IPS DF 4.7 (cell line): ENCODE results near the gene FOXRED1.

Source experiments
- DNase-seq: peaks from one replicate; pipeline ENCODE4 v3.0.0-alpha.2; 2013; ENCODE audit warnings: low spot score; ENCODE audit errors: extremely low read depth

The FOXRED1 gene

GRCh38 chr11:126311401-126312291 is 42.7 kb downstream of the FOXRED1 start:
- no peak for DNase-seq

GRCh38 chr11:126312961-126313360 is 44.0 kb downstream of the FOXRED1 start:
- no peak for DNase-seq

GRCh38 chr11:126313826-126314225 is 44.9 kb downstream of the FOXRED1 start:
- DNase-seq = no peak

- DNase-seq = no peak
Measured at GRCh38 chr11:126317432-126317755, 48.4 kb downstream of the FOXRED1 start.

- no peak for DNase-seq
Measured at GRCh38 chr11:126317756-126318573, 49.0 kb downstream of the FOXRED1 start.

GRCh38 chr11:126318574-126319373 is 49.8 kb downstream of the FOXRED1 start:
- DNase-seq = no peak

GRCh38 chr11:126319374-126319740 is 50.4 kb downstream of the FOXRED1 start:
- no peak for DNase-seq

GRCh38 chr11:126322996-126323395 is 54.0 kb downstream of the FOXRED1 start:
- DNase-seq = no peak

GRCh38 chr11:126327281-126328000 is 58.5 kb downstream of the FOXRED1 start:
- no peak for DNase-seq
